Epidermal melanocyte (primary cell): Measurements from ENCODE around the gene SPDYE17.
"Not testable (repeated sequence)": the region's sequence is repeated elsewhere in the genome, so short reads cannot be mapped to it uniquely, and the experiment has no call there.

Experiments
- DNase-seq: peaks from one replicate; pipeline ENCODE4 v3.0.0; 2011; ENCODE audit warnings: low spot score; ENCODE audit not compliant: insufficient read length

SPDYE17 gene

GRCh38 chr7:76972391-76972790, 59.8 kb downstream of the SPDYE17 start:
- not testable (repeated sequence) for DNase-seq
